GM18858 (cell line): Measurements from ENCODE around the gene OR8B3.
"Not testable (repeated sequence)": the region's sequence is repeated elsewhere in the genome, so short reads cannot be mapped to it uniquely, and the experiment has no call there.

Experiments used
- ATAC-seq: cut with Tn5 transposase; IDR thresholded peaks from one replicate; pipeline ENCODE4 v1.9.1; 2021; ENCODE audit not compliant: unreplicated experiment

Gene OR8B3, protein sequence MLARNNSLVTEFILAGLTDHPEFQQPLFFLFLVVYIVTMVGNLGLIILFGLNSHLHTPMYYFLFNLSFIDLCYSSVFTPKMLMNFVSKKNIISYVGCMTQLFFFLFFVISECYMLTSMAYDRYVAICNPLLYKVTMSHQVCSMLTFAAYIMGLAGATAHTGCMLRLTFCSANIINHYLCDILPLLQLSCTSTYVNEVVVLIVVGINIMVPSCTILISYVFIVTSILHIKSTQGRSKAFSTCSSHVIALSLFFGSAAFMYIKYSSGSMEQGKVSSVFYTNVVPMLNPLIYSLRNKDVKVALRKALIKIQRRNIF

GRCh38 chr11:124398924-124399323, at the start of gene OR8B3:
Gene OR8B3, minus strand, starts transcription at chr11:124399024. Its CDS starts 1,673 bp downstream, at chr11:124397351.
- no peak for ATAC-seq

DNA sequence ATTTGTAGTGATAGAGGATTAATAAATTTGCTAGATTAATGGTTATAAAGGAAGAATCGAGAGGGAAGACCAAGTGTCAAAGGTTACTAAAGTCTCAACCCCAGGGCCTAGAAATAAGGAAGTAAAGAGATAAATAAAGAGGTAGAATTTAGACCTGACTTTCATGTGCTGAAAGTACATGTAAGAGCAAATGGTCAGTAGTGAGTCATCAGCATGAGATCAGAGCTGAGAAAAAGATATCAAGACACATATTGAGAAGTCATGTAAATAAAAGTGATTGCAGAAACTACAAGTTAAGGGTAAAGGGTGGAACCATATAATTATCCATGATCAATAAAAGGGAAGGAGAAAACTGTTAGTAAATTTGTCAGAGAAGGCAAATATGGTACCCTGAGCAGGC, 48.1 kb upstream of the OR8B3 start:
- no peak for ATAC-seq

DNA sequence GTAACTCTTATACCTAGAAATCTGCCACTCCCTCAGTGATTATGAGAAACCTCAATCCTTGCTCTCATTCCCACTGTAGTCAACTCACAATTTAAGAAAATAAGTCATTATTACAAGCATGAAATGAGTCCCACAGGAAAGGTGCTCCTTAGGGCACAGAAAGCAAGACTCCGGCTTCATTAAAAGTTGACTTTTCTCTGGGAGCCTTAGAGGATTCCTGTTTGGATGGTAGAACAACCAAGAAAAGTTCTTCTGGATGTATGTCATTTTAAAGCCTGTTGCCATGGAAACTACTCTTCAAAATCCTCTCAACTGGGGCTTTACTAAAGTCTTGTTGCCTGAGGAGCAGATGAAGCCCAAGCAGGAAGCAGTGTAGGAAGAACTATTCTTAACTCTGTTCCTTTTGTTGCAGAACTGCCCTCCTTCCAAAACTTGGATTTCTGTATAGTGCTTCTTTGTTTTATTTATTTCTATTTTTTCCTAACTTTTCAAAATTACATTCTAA, 46.9 kb upstream of the OR8B3 start, which contains the start of gene OR8B8:
TSS of gene OR8B8 (minus strand) at position 51 of the 505 bp plus-strand sequence. CDS start 4,611 bp downstream, outside the sequence.
- no peak for ATAC-seq

- no peak for ATAC-seq
Observed at GRCh38 chr11:124442847-124443246, 44.0 kb upstream of the OR8B3 start.

- no peak for ATAC-seq
Observed at GRCh38 chr11:124442442-124442841, 43.6 kb upstream of the OR8B3 start.

- ATAC-seq, result no peak
Observed at GRCh38 chr11:124441519-124441918, 42.7 kb upstream of the OR8B3 start.

GRCh38 chr11:124441081-124441480, 42.3 kb upstream of the OR8B3 start:
- no peak for ATAC-seq

DNA sequence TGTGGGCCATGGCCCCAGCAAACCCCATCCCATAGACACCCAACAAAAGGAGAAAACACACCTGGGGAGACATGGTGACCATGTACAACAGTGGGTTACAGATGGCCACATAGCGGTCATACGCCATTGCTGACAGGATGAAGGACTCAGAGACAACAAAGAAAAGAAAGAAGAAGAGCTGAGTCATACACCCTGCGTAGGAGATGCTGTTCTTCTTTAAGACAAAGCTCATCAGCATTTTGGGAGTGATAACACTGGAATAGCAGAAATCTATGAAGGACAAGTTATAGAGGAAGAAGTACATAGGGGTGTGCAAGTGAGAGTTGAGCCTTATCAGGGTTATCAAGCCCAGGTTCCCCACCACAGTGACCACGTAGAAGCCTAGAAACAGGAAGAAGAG, 41.8 kb upstream of the OR8B3 start:
- ATAC-seq, result no peak

- ATAC-seq, result no peak
Observed at GRCh38 chr11:124434699-124435098, 35.9 kb upstream of the OR8B3 start.

- no peak for ATAC-seq
Observed at GRCh38 chr11:124429599-124429998, 30.8 kb upstream of the OR8B3 start.

DNA sequence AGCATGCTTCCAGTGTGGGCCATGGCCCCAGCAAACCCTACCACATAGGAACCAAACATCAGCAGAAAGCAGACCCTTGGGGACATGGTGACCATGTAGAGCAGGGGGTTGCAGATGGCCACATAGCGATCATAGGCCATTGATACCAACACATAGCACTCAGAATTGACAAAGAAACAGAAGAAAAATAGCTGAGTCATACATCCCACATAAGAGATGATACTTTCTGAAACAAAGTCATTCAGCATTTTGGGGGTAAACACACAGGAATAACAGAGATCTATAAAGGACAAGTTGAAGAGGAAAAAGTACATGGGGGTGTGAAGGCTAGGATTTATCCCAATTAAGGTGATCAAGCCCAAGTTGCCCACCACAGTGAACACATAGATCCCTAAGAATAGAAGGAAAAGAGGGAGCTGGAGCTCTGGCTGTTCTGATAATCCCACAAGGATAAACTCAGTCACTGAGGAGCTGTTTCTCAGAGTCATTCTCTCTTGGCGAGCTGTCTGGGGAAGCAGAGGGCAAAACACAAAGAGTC, 25.6 kb upstream of the OR8B3 start, which contains the start of gene OR8B4:
TSS of gene OR8B4 (minus strand) at position 488 of the 538 bp plus-strand sequence. CDS start at position 488, 0 bp downstream.
- no peak for ATAC-seq

DNA sequence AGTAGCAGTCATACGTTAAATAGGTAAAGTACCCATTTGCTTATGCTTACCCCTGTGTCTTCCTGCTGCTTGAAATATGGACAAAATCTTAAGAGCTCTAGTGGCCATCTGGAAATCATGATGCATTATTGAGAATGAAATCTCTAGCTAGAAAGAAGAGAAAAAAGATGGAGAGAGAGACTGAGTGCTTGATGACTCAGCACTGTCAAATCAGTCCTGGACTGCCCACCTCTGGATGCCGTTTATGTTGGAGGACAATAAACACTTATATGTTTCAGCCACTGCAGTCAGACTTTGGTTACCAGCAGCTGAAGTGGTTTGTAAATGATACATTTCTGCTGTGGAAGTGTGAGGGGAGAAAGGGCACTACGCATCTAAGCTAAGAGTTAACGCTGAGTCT, 22.2 kb upstream of the OR8B3 start:
- ATAC-seq, result no peak

DNA sequence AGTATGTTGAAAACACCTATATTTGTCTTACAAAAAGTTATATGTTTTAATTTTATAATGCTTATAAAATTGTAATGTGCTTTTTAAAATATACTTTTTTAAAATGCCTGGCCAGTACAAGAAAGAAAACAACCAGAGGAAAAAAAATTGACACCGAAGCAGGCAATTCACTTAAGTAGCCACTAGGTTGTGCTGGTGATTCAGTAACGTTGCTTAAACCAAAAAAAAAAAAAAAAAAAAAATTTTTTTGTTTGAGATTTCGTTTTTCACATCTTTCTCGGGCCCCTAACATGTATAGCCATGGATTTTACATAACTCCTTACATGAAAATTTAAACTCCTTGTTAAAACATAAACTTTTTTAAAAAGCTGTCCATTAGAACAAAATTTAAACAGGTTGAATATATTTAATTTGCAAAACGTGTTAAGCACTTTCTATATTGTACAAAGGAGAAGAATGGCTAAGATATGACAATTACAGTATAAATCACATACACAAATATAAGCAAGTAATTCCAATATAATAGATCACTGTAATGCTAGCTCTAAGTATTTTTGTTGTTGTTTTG, 16.6 kb upstream of the OR8B3 start:
- no peak for ATAC-seq

DNA sequence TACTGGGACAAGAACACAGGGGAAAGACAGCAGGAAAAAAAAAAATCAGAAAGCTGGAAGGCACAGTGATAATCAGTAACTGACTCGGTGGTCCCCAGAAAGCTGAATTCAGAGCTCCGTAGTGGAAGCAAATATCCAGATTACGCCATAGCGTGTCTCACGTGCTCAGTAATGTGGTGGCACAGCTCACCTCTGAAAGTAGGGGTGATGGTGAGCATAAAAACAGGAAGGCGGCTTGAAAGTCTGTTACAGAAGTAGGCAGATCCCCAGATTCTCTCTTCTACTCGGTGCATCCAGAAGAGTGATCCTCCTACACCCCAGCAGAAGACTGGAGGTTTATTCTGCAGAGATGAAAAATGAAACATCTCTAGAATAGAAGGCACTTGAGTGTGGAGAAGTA, 11.1 kb upstream of the OR8B3 start:
- ATAC-seq, result no peak

DNA sequence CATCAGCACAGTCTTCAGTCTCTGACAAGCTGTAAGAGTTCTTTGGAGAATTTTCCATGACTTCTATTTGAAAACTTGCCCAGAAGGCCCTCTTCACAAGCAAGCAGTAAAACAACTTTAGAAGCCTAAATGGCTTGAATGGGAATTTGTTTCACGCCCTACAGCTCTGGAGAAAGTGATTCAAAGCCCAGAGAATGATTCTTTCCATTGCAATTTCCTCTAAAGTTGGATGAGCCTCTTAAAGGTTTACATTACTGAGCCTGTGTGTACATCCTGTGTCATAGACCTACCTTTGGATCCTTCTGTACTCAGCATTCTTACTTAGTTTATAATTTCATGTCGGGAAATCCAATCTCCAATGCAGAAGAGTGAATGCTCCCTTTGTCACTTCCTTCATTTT, 6.8 kb upstream of the OR8B3 start:
- no peak for ATAC-seq

DNA sequence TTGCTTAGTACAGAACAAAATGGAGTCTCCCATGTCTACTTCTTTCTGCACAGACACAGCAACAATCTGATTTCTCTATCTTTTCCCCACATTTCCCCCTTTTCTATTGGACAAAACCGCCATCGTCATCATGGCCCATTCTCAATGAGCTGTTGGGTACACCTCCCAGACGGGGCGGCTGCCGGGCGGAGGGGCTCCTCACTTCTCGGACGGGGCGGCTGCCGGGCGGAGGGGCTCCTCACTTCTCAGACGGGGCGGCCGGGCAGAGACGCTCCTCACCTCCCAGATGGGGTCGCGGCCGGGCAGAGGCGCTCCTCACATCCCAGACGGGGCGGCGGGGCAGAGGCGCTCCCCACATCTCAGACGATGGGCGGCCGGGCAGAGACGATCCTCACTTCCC, 4.4 kb upstream of the OR8B3 start:
- ATAC-seq, result not testable (repeated sequence)

GRCh38 chr11:124402326-124402922, 3.6 kb upstream of the OR8B3 start:
- ATAC-seq, result peak; percentile 66

- ATAC-seq, result not testable (repeated sequence)
Observed at GRCh38 chr11:124396847-124397246, 2.0 kb downstream of the OR8B3 start.

DNA sequence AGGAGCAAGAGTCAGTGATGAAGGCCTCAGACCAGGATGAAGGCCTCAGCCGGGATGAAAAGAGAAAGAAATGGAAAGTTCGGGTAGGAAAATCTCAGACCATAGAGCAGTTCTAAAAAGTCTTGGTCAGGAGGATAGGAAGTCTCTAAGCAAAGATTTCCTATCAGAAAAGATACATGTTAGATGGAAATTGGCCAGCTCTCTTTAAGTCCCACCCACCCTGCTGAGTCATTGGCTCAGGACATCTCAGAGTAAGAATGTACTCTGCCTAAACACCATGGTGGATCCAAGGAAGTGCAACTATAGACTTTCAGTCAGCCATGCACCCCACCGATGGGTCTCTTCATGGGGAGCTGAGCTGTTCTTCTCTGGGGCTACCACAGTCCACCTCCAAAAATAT, 4.4 kb downstream of the OR8B3 start:
- ATAC-seq, result no peak

- ATAC-seq, result no peak
Observed at GRCh38 chr11:124384399-124384798, 14.4 kb downstream of the OR8B3 start, which contains the start of gene OR8B2. Gene OR8B2, minus strand, starts transcription at chr11:124384499. Its CDS starts 1,156 bp downstream, at chr11:124383343.

DNA sequence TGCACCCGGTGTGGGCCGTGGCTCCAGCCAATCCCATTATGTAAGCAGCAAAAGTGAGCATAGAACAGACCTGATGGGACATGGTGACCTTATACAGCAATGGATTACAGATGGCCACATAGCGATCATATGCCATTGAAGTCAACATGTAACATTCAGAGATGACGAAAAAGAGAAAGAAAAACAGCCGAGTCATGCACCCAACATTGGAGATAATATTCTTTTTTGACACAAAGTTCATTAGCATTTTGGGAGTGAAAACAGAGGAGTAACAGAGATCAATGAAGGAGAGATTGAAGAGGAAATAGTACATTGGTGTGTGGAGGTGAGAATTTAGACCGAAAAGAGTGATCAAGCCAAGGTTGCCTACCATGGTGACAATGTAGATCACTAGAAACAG, 16.0 kb downstream of the OR8B3 start:
- ATAC-seq, result not testable (repeated sequence)

GRCh38 chr11:124380585-124380984, 18.2 kb downstream of the OR8B3 start:
- no peak for ATAC-seq
